Activated T-cell treated with anti-CD3 and anti-CD28 coated beads, Interleukin-2, amount 50 U/mL, for 4 hours (primary cell): ENCODE results near the gene NFIC. TPM values are rescaled to one million over a fixed set of nuclear protein-coding genes. Genes with fewer than 3 reads are reported as not detected.
"Not testable (repeated sequence)": the region's sequence is repeated elsewhere in the genome, so short reads cannot be mapped to it uniquely, and the experiment has no call there.

Experiments
- ATAC-seq, 2 donors: fragments of 200-7000 bp; cut with Tn5 transposase; one replicate each; pipeline ENCODE4 v1.10.0; 2021
- DNase-seq: peaks from one replicate; pipeline ENCODE4 v3.0.0-alpha.2; 2020
- H3K27me3 Mint-ChIP-seq: one replicate; pipeline ENCODE4 v1.8.0; 2021; ENCODE audit warnings: low read depth, mixed read lengths
- H3K36me3 Mint-ChIP-seq: one replicate; pipeline ENCODE4 v1.8.0; 2022; ENCODE audit warnings: mixed read lengths; ENCODE audit not compliant: insufficient read depth
- H3K4me1 Mint-ChIP-seq: one replicate; pipeline ENCODE4 v1.8.0; 2021; ENCODE audit warnings: low read depth, mixed read lengths
- H3K4me3 Mint-ChIP-seq: one replicate; pipeline ENCODE4 v1.8.0; 2021; ENCODE audit warnings: mild to moderate bottlenecking, moderate library complexity, mixed read lengths
- H3K9me3 Mint-ChIP-seq: one replicate; pipeline ENCODE4 v1.8.0; 2021; ENCODE audit warnings: mixed read lengths
- total RNA-seq, 3 donors: library from RNA; stranded (reverse); gene quantifications; one replicate each; pipeline ENCODE4 v1.2.1, GENCODE V29; 2021

NFIC gene
- total RNA-seq, 3 donors from 2014 or later = 26.0 to 33.6 (median 30.3) TPM

DNA sequence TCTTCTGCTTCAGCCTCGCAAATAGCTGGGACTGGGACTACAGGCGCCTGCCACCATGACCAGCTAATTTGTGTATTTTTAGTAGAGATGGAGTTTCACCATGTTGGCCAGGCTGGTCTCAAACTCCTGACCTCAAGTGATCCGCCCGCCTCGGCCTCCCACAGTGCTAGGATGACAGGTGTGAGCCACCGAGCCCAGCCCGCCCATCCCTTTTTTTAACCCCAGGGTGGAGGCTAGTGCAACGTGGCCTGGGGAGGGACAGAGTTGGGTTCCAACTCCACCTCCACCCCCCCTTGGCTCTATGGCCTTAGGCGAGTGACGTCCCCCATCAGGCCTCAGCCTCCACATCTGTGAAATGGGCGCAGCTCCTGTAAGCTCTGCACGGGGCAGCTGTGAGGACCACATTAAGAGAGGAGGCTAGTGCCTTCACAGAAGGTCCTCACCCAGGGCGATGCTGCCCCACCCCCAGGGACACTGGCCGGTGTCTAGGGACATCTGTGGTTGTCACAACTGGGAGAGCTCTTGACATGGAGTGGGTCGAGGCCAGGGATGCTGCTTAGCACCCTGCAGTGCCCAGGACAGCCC, 76.2 kb downstream of the NFIC start:
- no peak for DNase-seq
- H3K4me3 Mint-ChIP-seq = no peak overlapping the region
- ATAC-seq = no peak
- peaks cover 2% of the 10 kb centered on the region for H3K4me1 Mint-ChIP-seq
- H3K36me3 Mint-ChIP-seq = peaks cover 2% of the 10 kb centered on the region
- H3K27me3 Mint-ChIP-seq = no peaks in the 10 kb centered on the region
- H3K9me3 Mint-ChIP-seq = no peaks in the 10 kb centered on the region

DNA sequence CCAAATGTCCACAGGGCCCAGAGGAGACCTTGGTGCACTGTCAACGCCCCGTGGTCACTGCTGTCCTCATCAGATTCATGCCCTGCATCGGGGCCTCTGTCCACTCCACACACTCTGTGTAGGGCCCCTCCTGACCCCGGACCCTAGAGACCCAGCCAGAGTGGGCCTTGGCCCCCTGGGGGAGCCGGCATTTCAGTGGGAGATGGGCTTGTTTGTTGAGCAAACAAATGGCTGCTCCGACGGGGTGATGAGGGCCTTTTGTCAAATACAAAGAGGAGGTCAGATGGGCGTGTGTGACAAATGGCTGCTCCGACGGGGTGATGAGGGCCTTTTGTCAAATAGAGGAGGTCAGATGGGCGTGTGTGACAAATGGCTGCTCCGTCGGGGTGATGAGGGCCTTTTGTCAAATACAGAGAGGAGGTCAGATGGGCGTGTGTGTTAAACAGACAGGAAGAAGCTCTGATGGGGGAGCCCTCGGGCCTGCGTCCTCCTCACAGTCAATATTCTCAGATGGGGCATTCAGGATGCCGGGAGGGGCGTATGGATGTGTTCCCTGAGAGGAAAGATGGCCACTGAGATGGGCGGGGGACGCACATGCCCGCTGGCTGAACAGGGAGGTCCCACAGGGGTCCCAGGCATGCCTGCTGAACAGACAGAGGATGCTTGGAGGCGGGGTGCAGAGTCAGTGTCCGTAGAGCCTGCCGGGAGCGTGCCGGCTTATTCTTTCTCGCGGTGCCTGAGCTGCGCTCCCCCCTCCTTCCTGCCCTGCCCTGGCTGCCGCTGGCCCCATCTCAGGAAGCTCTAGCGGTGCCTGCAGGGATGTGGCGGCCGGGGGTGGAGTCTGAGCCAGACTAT, 77.7 kb downstream of the NFIC start:
- DNase-seq (no peak), ATAC-seq (no peak)
- Mint-ChIP-seq H3K9me3 (no peaks in the 10 kb centered on the region), H3K27me3 (no peaks in the 10 kb centered on the region), H3K4me1 (peaks cover 2% of the 10 kb centered on the region), H3K4me3 (no peak overlapping the region), H3K36me3 (no peaks in the 10 kb centered on the region)

- no peak overlapping the region for H3K4me3 Mint-ChIP-seq
- ATAC-seq = no peak
- no peaks in the 10 kb centered on the region for H3K27me3 Mint-ChIP-seq
These were observed 78.4 kb downstream of the NFIC start for GRCh38 chr19:3444695-3445234.

DNA sequence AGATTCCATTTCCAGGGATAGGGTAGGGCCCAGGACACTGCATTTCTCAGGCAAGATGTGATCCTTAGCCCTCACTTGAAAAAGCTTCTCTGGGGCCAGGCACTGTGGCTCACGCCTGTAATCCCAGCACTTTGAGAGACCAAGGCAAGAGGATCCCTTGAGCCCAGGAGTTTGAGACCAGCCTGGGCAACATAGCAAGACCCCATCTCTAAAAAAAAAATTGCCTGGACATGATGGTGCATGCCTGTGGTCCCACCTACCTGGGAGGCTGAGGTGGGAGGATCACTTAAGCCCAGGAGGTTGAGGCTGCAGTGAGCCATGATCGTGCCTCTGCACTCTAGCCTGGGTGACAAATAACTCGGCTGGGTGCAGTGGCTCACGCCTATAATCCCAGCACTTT, 80.3 kb downstream of the NFIC start:
- H3K36me3 Mint-ChIP-seq = not testable (repeated sequence)

More at GRCh38 chr19:3444695-3445234, 78.4 kb downstream of the NFIC start:
- no peaks in the 10 kb centered on the region for H3K36me3 Mint-ChIP-seq
- peaks cover 2% of the 10 kb centered on the region for H3K4me1 Mint-ChIP-seq
- no peaks in the 10 kb centered on the region for H3K9me3 Mint-ChIP-seq
- no peak for DNase-seq

GRCh38 chr19:3448616-3449334, 82.4 kb downstream of the NFIC start:
- ATAC-seq (no peak), DNase-seq (no peak)
- Mint-ChIP-seq H3K9me3 (no peaks in the 10 kb centered on the region), H3K36me3 (peaks cover 9% of the 10 kb centered on the region), H3K4me1 (peaks cover 2% of the 10 kb centered on the region), H3K27me3 (no peaks in the 10 kb centered on the region), H3K4me3 (no peak overlapping the region)

More for the DNA sequence above, 80.3 kb downstream of the NFIC start:
- not testable (repeated sequence) for H3K4me1 Mint-ChIP-seq, DNase-seq, H3K9me3 Mint-ChIP-seq, ATAC-seq, H3K4me3 Mint-ChIP-seq, H3K27me3 Mint-ChIP-seq

- no peak for DNase-seq
- no peak for ATAC-seq
- Mint-ChIP-seq H3K9me3 (no peaks in the 10 kb centered on the region), H3K4me1 (no peaks in the 10 kb centered on the region), H3K27me3 (no peaks in the 10 kb centered on the region), H3K36me3 (peaks cover 9% of the 10 kb centered on the region), H3K4me3 (no peak overlapping the region)
These were observed 84.5 kb downstream of the NFIC start for GRCh38 chr19:3450796-3451411.

DNA sequence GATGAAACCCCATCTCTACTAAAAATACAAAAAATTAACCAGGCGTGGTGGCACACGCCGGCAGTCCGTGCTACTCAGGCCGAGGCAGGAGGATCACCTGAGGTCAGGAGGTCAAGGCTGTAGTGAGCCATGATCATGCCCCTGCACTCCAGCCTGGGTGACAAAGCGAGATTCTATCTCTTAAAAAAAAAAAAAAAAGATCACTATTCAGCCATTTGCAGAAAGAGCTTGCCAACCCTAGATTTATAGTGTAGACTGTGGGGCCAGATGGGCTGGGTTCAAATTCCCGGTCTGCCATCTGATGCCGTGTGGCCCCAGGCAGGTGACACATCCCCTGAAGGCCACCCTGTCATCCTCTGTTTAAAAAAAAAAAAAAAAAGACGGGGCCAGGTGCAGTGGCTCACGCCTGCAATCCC, 85.1 kb downstream of the NFIC start:
- Mint-ChIP-seq H3K36me3 (peaks cover 9% of the 10 kb centered on the region), H3K9me3 (no peaks in the 10 kb centered on the region), H3K4me3 (no peak overlapping the region), H3K4me1 (no peaks in the 10 kb centered on the region), H3K27me3 (no peaks in the 10 kb centered on the region)
- DNase-seq (no peak), ATAC-seq (no peak)

GRCh38 chr19:3452171-3452941, 86.0 kb downstream of the NFIC start:
- no peaks in the 10 kb centered on the region for H3K9me3 Mint-ChIP-seq
- no peak overlapping the region for H3K4me3 Mint-ChIP-seq
- peaks cover 9% of the 10 kb centered on the region for H3K36me3 Mint-ChIP-seq
- peaks cover 1% of the 10 kb centered on the region for H3K4me1 Mint-ChIP-seq
- DNase-seq (no peak), ATAC-seq (no peak)
- no peaks in the 10 kb centered on the region for H3K27me3 Mint-ChIP-seq

GRCh38 chr19:3452942-3453214, 86.5 kb downstream of the NFIC start:
- H3K9me3 Mint-ChIP-seq, H3K4me1 Mint-ChIP-seq, ATAC-seq, H3K27me3 Mint-ChIP-seq, H3K36me3 Mint-ChIP-seq, H3K4me3 Mint-ChIP-seq, DNase-seq: not testable (repeated sequence)

DNA sequence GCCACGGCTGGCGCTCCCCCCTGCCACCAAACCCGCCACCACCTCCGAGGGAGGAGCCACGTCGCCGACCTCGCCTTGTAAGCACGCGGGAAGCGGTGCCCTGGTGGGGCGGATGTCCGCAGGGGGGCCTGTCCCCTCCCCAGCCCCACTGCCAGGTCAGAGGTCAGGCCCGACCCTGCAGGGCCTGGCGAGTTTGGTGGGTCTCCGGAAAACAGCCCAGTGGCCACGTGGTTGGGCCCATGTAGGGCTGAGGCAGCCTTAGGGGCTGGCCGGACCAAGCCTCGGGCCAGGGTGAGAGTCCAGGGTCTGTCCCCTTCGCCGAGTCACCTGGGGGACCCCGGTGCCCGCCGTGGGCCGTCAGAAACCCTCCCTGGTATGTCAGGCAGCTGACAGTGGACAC, 87.5 kb downstream of the NFIC start:
- Mint-ChIP-seq H3K36me3 (peaks cover 9% of the 10 kb centered on the region), H3K4me1 (peaks cover 3% of the 10 kb centered on the region), H3K4me3 (no peak overlapping the region), H3K9me3 (no peaks in the 10 kb centered on the region), H3K27me3 (no peaks in the 10 kb centered on the region)
- DNase-seq = no peak
- no peak for ATAC-seq

- Mint-ChIP-seq H3K4me1 (peaks cover 3% of the 10 kb centered on the region), H3K36me3 (peaks cover 9% of the 10 kb centered on the region), H3K4me3 (no peak overlapping the region), H3K9me3 (no peaks in the 10 kb centered on the region), H3K27me3 (no peaks in the 10 kb centered on the region)
- ATAC-seq = no peak
- no peak for DNase-seq
These were observed 88.4 kb downstream of the NFIC start for GRCh38 chr19:3454656-3455392.

- Mint-ChIP-seq H3K27me3 (no peaks in the 10 kb centered on the region), H3K4me1 (peaks cover 3% of the 10 kb centered on the region), H3K36me3 (peaks cover 9% of the 10 kb centered on the region), H3K9me3 (no peaks in the 10 kb centered on the region), H3K4me3 (no peak overlapping the region)
- ATAC-seq = no peak
- no peak for DNase-seq
These were observed 89.1 kb downstream of the NFIC start for GRCh38 chr19:3455393-3455955.

- H3K27me3 Mint-ChIP-seq = no peaks in the 10 kb centered on the region
- H3K9me3 Mint-ChIP-seq = no peaks in the 10 kb centered on the region
- peaks cover 3% of the 10 kb centered on the region for H3K4me1 Mint-ChIP-seq
- DNase-seq (no peak), ATAC-seq (no peak)
- H3K36me3 Mint-ChIP-seq = peaks cover 3% of the 10 kb centered on the region
- H3K4me3 Mint-ChIP-seq = no peak overlapping the region
These were observed 89.7 kb downstream of the NFIC start for GRCh38 chr19:3455960-3456601.
